Smooth muscle cell (in vitro differentiated cells): Measurements from ENCODE around the gene PCK1. TPM values are rescaled to one million over a fixed set of nuclear protein-coding genes. Genes with fewer than 3 reads are reported as not detected.

Experiments used
- DNase-seq: peaks from one replicate; lab custom pipeline; 2025; ENCODE audit not compliant: unreplicated experiment; lab: John Stamatoyannopoulos, UW
- H2AFZ ChIP-seq: fragments of 200-600 bp; sonication (generic); 2 replicates; pipeline ENCODE4 v1.6.0; 2016; ENCODE audit warnings: antibody characterized with exemption, low read depth, mild to moderate bottlenecking
- H3F3A ChIP-seq: fragments of 200-600 bp; sonication (generic); 2 replicates; pipeline ENCODE4 v1.6.0; 2017; ENCODE audit warnings: antibody characterized with exemption, low read depth
- H3K27ac ChIP-seq: fragments of 200-600 bp; sonication (generic); 2 replicates; pipeline ENCODE4 v1.5.1; 2016; ENCODE audit warnings: low read depth, mild to moderate bottlenecking
- H3K27me3 ChIP-seq: fragments of 200-600 bp; sonication (generic); 2 replicates; pipeline ENCODE4 v1.6.1; 2016; ENCODE audit warnings: low read depth, mild to moderate bottlenecking
- H3K36me3 ChIP-seq: fragments of 200-600 bp; sonication (generic); 2 replicates; pipeline ENCODE4 v1.5.1; 2016; ENCODE audit warnings: low read depth
- H3K4me1 ChIP-seq: fragments of 200-600 bp; sonication (generic); 2 replicates; pipeline ENCODE4 v1.5.1; 2016; ENCODE audit warnings: low read depth
- H3K4me2 ChIP-seq: fragments of 200-600 bp; sonication (generic); 2 replicates; pipeline ENCODE4 v1.6.0; 2016; ENCODE audit warnings: mild to moderate bottlenecking
- H3K4me3 ChIP-seq: fragments of 200-600 bp; sonication (generic); 2 replicates; pipeline ENCODE4 v1.5.1; 2016; ENCODE audit warnings: mild to moderate bottlenecking
- H3K79me2 ChIP-seq: fragments of 200-600 bp; sonication (generic); 2 replicates; pipeline ENCODE4 v1.6.0; 2016; ENCODE audit warnings: low read depth, mild to moderate bottlenecking
- H3K9ac ChIP-seq: fragments of 200-600 bp; sonication (generic); 2 replicates; pipeline ENCODE4 v1.6.0; 2016; ENCODE audit warnings: low read depth
- H3K9me3 ChIP-seq: fragments of 200-600 bp; sonication (generic); replicated peaks from 2 replicates; pipeline ENCODE4 v1.5.1; 2016; ENCODE audit warnings: low read depth
- H4K20me1 ChIP-seq: fragments of 200-600 bp; sonication (generic); 2 replicates; pipeline ENCODE4 v1.6.0; 2016; ENCODE audit warnings: low read depth
- WGBS: methylation state at CpG from one replicate; pipeline ENCODE4 v1.1.7; 2016; ENCODE audit warnings: low lambda C conversion rate; 5-methylcytosine and 5-hydroxymethylcytosine counted together
- polyA plus RNA-seq: library from polyadenylated mRNA; unstranded; fragments of >200 nt; fragmentation: Nextera tagmentation; extraction: Ambion mirVana; gene quantifications from 2 replicates; pipeline ENCODE4 v1.2.1, GENCODE V29; 2016
- total RNA-seq: library from RNA; depleted of rRNA; stranded (reverse); fragments of >200 nt; gene quantifications from 2 replicates; pipeline ENCODE4 v1.2.3, GENCODE V29; 2014
- TF ChIP-seq, protein P1 (sequence below): fragments of 200-600 bp; sonication (generic); IDR thresholded peaks from 2 replicates; pipeline ENCODE4 v1.5.1; 2017; ENCODE audit warnings: borderline replicate concordance, mild to moderate bottlenecking, antibody characterized with exemption; ENCODE audit not compliant: insufficient read depth, poor library complexity, severe bottlenecking

Gene PCK1
- total and polyA plus RNA-seq, 2 experiments from 2014 or later, result not detected

GRCh38 chr20:57585466-57586213, 24.7 kb downstream of the PCK1 start:
- Histone ChIP-seq H3K27me3 (no peaks in the 10 kb centered on the region), H3K4me1 (no peaks in the 10 kb centered on the region), H3K79me2 (no peaks in the 10 kb centered on the region), H3K4me3 (no peak overlapping the region), H3K9ac (no peak overlapping the region), H3K36me3 (no peaks in the 10 kb centered on the region), H3F3A (peaks cover 5% of the 10 kb centered on the region), H2AFZ (no peak overlapping the region), H4K20me1 (no peaks in the 10 kb centered on the region), H3K27ac (no peak overlapping the region), H3K4me2 (no peak overlapping the region), H3K9me3 (no peaks in the 10 kb centered on the region)
- WGBS, result 94% methylated on average over 15 of the region's 17 CpGs
- TF ChIP-seq, protein P1, sequence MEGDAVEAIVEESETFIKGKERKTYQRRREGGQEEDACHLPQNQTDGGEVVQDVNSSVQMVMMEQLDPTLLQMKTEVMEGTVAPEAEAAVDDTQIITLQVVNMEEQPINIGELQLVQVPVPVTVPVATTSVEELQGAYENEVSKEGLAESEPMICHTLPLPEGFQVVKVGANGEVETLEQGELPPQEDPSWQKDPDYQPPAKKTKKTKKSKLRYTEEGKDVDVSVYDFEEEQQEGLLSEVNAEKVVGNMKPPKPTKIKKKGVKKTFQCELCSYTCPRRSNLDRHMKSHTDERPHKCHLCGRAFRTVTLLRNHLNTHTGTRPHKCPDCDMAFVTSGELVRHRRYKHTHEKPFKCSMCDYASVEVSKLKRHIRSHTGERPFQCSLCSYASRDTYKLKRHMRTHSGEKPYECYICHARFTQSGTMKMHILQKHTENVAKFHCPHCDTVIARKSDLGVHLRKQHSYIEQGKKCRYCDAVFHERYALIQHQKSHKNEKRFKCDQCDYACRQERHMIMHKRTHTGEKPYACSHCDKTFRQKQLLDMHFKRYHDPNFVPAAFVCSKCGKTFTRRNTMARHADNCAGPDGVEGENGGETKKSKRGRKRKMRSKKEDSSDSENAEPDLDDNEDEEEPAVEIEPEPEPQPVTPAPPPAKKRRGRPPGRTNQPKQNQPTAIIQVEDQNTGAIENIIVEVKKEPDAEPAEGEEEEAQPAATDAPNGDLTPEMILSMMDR, result no peak
- DNase-seq, result no peak

DNA sequence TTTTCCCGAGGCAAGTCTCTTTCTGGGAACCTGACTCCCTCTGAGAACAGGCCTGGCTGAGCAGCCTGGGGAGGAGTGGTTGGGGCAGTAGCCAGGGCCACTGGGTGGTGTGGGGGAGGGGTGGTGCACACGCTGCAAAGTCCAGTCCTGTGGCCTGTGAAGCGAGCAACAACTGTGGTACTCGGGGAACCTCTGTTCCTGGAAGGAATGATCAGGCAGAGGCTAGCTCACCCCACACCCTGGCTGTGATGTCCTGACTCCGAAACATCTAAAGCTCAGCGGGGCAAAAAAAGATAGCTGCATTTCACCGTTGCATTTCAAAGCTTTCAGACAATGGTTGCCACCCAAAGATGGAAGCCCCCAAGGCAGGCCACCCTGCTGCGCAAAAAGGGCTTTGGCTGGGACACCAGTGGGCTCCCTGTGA, 25.5 kb downstream of the PCK1 start:
- Histone ChIP-seq H4K20me1 (no peaks in the 10 kb centered on the region), H2AFZ (no peak overlapping the region), H3K27me3 (no peaks in the 10 kb centered on the region), H3K27ac (no peak overlapping the region), H3K9me3 (no peaks in the 10 kb centered on the region), H3F3A (peaks cover 5% of the 10 kb centered on the region), H3K4me2 (no peak overlapping the region), H3K4me1 (no peaks in the 10 kb centered on the region), H3K36me3 (no peaks in the 10 kb centered on the region), H3K9ac (no peak overlapping the region), H3K79me2 (no peaks in the 10 kb centered on the region), H3K4me3 (no peak overlapping the region)
- no peak for DNase-seq
- 61% methylated on average over 5 of the region's 8 CpGs for WGBS
- TF ChIP-seq, protein P1, result no peak

- no peak overlapping the region for H3K4me3 ChIP-seq
- H4K20me1 ChIP-seq, result no peaks in the 10 kb centered on the region
- H3F3A ChIP-seq, result peaks cover 5% of the 10 kb centered on the region
- H3K9me3 ChIP-seq, result no peaks in the 10 kb centered on the region
- WGBS, result 84% methylated on average over 10 of the region's 10 CpGs
- H3K9ac ChIP-seq, result no peak overlapping the region
- TF ChIP-seq, protein P1, result no peak
- no peaks in the 10 kb centered on the region for H3K36me3 ChIP-seq
- no peak overlapping the region for H3K4me2 ChIP-seq
- no peaks in the 10 kb centered on the region for H3K27me3 ChIP-seq
- no peaks in the 10 kb centered on the region for H3K4me1 ChIP-seq
- no peaks in the 10 kb centered on the region for H3K79me2 ChIP-seq
- no peak for DNase-seq
- H2AFZ ChIP-seq, result no peak overlapping the region
- H3K27ac ChIP-seq, result no peak overlapping the region
Measured at GRCh38 chr20:57586943-57587277, 26.0 kb downstream of the PCK1 start.
